AG09319 (cell line): ENCODE measurements around the gene TET1.
"Not testable (repeated sequence)": the region's sequence is repeated elsewhere in the genome, so short reads cannot be mapped to it uniquely, and the experiment has no call there.

Source experiments
- DNase-seq: peaks from one replicate; pipeline ENCODE4 v3.0.0-alpha.2; 2010; ENCODE audit warnings: low read depth; ENCODE audit errors: extremely low read depth
- CTCF ChIP-seq: IDR thresholded peaks from 2 replicates; pipeline ENCODE4 v1.5.1; 2011; ENCODE audit warnings: low read depth, mild to moderate bottlenecking, inconsistent platforms, low read length, moderate library complexity

Gene TET1

GRCh38 chr10:68625316-68625921 lies 65.3 kb downstream of the TET1 start:
- DNase-seq: no peak

GRCh38 chr10:68628576-68629127 lies 68.5 kb downstream of the TET1 start:
- no peak for DNase-seq
- TF ChIP-seq CTCF: no peak

More at GRCh38 chr10:68625316-68625921, 65.3 kb downstream of the TET1 start:
- TF ChIP-seq CTCF: no peak

GRCh38 chr10:68632271-68632560 lies 72.1 kb downstream of the TET1 start:
- DNase-seq: not testable (repeated sequence)

- no peak for DNase-seq
- no peak for TF ChIP-seq CTCF
These were observed 73.1 kb downstream of the TET1 start for GRCh38 chr10:68633281-68633680.

GRCh38 chr10:68633816-68634466 lies 73.8 kb downstream of the TET1 start:
- no peak for DNase-seq
- no peak for TF ChIP-seq CTCF

- TF ChIP-seq CTCF: no peak
- no peak for DNase-seq
These were observed 76.2 kb downstream of the TET1 start for GRCh38 chr10:68636335-68636734.

- DNase-seq: not testable (repeated sequence)
These were observed 83.4 kb downstream of the TET1 start for GRCh38 chr10:68643550-68643949.

- no peak for TF ChIP-seq CTCF
- DNase-seq: peak; percentile 52
These were observed 87.7 kb downstream of the TET1 start for GRCh38 chr10:68647672-68648341.
